ENCODE measurements around the gene CNKSR1. TPM values are rescaled to one million over a fixed set of nuclear protein-coding genes. Genes with fewer than 3 reads are reported as not detected.

The CNKSR1 gene
- total RNA-seq, 1 experiment from 2014 or later, result 0.08 TPM

Other genes starting within 250 kb of the CNKSR1 start
- 10.9 and 11.1 TPM in 2 replicates for gene PAFAH2, start 179.4 kb upstream of the CNKSR1 start, total RNA-seq (2014; rRNA removed; shearing (Covaris generic))
- 7.0 and 7.1 TPM in 2 replicates for gene EXTL1, start 155.7 kb upstream of the CNKSR1 start, total RNA-seq (2014; rRNA removed; shearing (Covaris generic))
- gene SLC30A2, start 131.4 kb upstream of the CNKSR1 start, total RNA-seq (2014; rRNA removed; shearing (Covaris generic)), result not detected in 2 replicates
- 118 and 129 TPM in 2 replicates for gene TRIM63, start 109.9 kb upstream of the CNKSR1 start, total RNA-seq (2014; rRNA removed; shearing (Covaris generic))
- 5.7 and 6.4 TPM in 2 replicates for gene PDIK1L, start 65.7 kb upstream of the CNKSR1 start, total RNA-seq (2014; rRNA removed; shearing (Covaris generic))
- gene FAM110D, start 18.4 kb upstream of the CNKSR1 start, total RNA-seq (2014; rRNA removed; shearing (Covaris generic)), result 0.05 TPM in 1 of 2 replicates, not detected in the other
- not detected in 2 replicates for gene C1orf232, start 8.5 kb upstream of the CNKSR1 start, total RNA-seq (2014; rRNA removed; shearing (Covaris generic))
- gene ZNF593, start 7.6 kb upstream of the CNKSR1 start, total RNA-seq (2014; rRNA removed; shearing (Covaris generic)), result 49.2 and 58.5 TPM in 2 replicates
- gene ZNF593OS, start 5.7 kb upstream of the CNKSR1 start, total RNA-seq (2014; rRNA removed; shearing (Covaris generic)), result not detected in 2 replicates
- not detected in 2 replicates for gene CATSPER4, start 13.1 kb downstream of the CNKSR1 start, total RNA-seq (2014; rRNA removed; shearing (Covaris generic))
- 12.3 and 13.5 TPM in 2 replicates for gene CEP85, start 56.7 kb downstream of the CNKSR1 start, total RNA-seq (2014; rRNA removed; shearing (Covaris generic))
- gene SH3BGRL3, start 102.6 kb downstream of the CNKSR1 start, total RNA-seq (2014; rRNA removed; shearing (Covaris generic)), result 30.7 and 32.8 TPM in 2 replicates
- 4.6 and 5.0 TPM in 2 replicates for gene UBXN11, start 129.1 kb downstream of the CNKSR1 start, total RNA-seq (2014; rRNA removed; shearing (Covaris generic))
- gene CD52, start 140.5 kb downstream of the CNKSR1 start, total RNA-seq (2014; rRNA removed; shearing (Covaris generic)), result not detected in 2 replicates
- not detected in 2 replicates for gene CRYBG2, start 176.6 kb downstream of the CNKSR1 start, total RNA-seq (2014; rRNA removed; shearing (Covaris generic))
- not detected in 2 replicates for gene ZNF683, start 195.3 kb downstream of the CNKSR1 start, total RNA-seq (2014; rRNA removed; shearing (Covaris generic))
- gene LIN28A, start 233.3 kb downstream of the CNKSR1 start, total RNA-seq (2014; rRNA removed; shearing (Covaris generic)), result not detected in 2 replicates